ENCODE results near the gene TRAK2. TPM values are rescaled to one million over a fixed set of nuclear protein-coding genes. Genes with fewer than 3 reads are reported as not detected.

The TRAK2 gene
- total RNA-seq, 1 experiment from 2014 or later = 6.0 TPM

DNA sequence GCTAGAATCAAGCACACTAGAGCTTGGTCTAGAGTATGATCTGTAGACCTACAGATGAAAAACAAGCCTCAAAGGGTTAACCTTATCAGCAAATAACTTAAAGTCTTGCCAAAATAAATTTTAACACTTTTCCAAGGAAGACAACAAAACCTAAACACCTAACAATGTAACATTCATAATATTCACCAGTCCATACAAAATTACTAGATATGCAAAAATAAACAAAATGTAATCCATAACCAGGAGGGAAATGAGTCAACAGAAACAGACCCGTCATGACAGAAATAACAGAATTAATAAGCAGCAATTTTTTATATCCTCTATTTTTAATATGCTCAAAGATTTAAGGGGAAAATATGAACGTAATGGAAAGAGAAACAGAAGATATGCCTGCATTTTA, 36.1 kb downstream of the TRAK2 start:
- H3K27ac ChIP-seq (ENCODE audit: low read length) = no peak overlapping the region
- H3K4me1 ChIP-seq (ENCODE audit: low read length) = peaks cover 8% of the 10 kb centered on the region
- no peak for DNase-seq
- no peaks in the 10 kb centered on the region for H3K27me3 ChIP-seq (ENCODE audit: low read length)
- no peaks in the 10 kb centered on the region for H3K79me2 ChIP-seq (ENCODE audit: low read length)
- no peak overlapping the region for H3K4me3 ChIP-seq (ENCODE audit: low read length)
- H4K20me1 ChIP-seq (ENCODE audit: insufficient read depth, low read depth, low read length) = peaks cover 5% of the 10 kb centered on the region; the same call in 1 of the 2 replicates
- H3K36me3 ChIP-seq (ENCODE audit: insufficient read depth, low read length) = no peaks in the 10 kb centered on the region
- H2AFZ ChIP-seq (ENCODE audit: low read length) = no peak overlapping the region
- H3K9me2 ChIP-seq (replicated peaks; ENCODE audit: insufficient read depth, low read length) = no peaks in the 10 kb centered on the region
- H3K9me3 ChIP-seq (ENCODE audit: low read length) = no peaks in the 10 kb centered on the region
- H3K4me2 ChIP-seq (ENCODE audit: low read depth, low read length, poor library complexity, severe bottlenecking) = no peak overlapping the region
- no peak overlapping the region for H3K9ac ChIP-seq (ENCODE audit: low read length)

DNA sequence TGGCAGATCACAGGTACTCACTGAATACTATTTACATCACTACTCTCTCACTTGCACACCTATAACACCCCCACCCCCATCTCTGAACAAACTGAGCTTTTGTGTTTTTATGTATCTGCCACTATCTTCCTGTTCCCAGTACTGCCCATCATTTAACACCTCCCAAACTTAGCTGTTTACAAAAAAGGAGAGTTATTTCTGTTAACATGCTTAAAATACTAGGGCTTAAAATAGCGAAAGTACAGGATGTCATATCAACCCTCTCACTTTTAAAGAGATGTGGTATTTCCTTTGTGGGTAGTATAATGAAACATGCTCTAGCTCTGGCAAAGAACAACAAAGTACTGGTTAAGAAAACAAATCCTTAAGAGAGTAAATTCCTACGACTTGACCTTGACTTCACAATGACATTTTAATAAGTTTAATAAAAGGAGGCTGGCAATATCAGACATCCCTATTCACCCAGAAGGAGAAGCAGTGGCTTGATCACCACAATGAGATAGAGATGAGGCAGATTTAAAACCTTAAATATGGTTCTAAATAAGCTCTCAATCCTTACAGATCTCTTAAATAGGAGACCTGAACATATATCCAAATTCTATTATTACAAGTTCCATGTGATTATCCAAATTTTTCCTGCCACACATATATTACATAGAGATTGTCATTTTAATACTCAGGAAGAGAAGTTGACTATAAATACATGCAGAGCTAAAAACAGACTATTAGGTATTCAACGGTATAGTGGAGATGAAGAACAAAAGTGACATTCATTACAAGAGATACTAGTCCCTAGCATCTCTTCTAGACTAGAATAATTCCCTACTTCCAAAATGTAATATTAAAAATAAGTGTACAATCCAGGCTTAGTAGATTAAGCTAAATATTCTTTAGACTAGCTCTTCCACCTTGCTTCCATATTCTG, 36.9 kb downstream of the TRAK2 start:
- Histone ChIP-seq H3K9me3 (ENCODE audit: low read length) (no peaks in the 10 kb centered on the region), H3K27me3 (ENCODE audit: low read length) (no peaks in the 10 kb centered on the region), H3K27ac (ENCODE audit: low read length) (no peak overlapping the region), H4K20me1 (ENCODE audit: insufficient read depth, low read depth, low read length) (peaks cover 5% of the 10 kb centered on the region; the same call in 1 of the 2 replicates), H3K36me3 (ENCODE audit: insufficient read depth, low read length) (no peaks in the 10 kb centered on the region), H3K79me2 (ENCODE audit: low read length) (no peaks in the 10 kb centered on the region), H3K4me1 (ENCODE audit: low read length) (peaks cover 8% of the 10 kb centered on the region), H3K4me2 (ENCODE audit: low read depth, low read length, poor library complexity, severe bottlenecking) (no peak overlapping the region), H2AFZ (ENCODE audit: low read length) (no peak overlapping the region), H3K9me2 (replicated peaks; ENCODE audit: insufficient read depth, low read length) (no peaks in the 10 kb centered on the region), H3K4me3 (ENCODE audit: low read length) (no peak overlapping the region), H3K9ac (ENCODE audit: low read length) (no peak overlapping the region)
- DNase-seq = no peak

DNA sequence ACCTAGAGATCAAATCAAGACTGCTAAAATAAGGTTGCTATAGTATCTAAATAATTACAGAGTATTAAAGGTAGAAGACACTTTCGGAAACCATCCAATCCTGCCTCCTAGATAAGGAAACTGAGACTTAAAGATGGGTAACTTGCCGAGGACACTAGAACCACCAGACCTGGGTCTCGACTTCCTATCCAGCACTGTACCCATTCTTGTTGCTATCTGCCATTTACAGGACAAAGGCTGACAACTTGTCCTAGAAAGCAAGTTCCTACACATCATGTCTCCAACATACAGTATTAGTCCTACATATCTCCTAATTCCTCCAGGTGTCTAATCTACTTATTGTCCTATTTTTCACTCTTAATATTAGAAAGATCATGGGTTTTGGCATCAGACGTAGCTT, 37.7 kb downstream of the TRAK2 start:
- Histone ChIP-seq H3K9me3 (ENCODE audit: low read length) (no peaks in the 10 kb centered on the region), H3K79me2 (ENCODE audit: low read length) (no peaks in the 10 kb centered on the region), H3K4me3 (ENCODE audit: low read length) (no peak overlapping the region), H4K20me1 (ENCODE audit: insufficient read depth, low read depth, low read length) (peaks cover 5% of the 10 kb centered on the region; the same call in 1 of the 2 replicates), H3K9ac (ENCODE audit: low read length) (no peak overlapping the region), H3K9me2 (replicated peaks; ENCODE audit: insufficient read depth, low read length) (no peaks in the 10 kb centered on the region), H3K27me3 (ENCODE audit: low read length) (no peaks in the 10 kb centered on the region), H3K4me1 (ENCODE audit: low read length) (peaks cover 8% of the 10 kb centered on the region), H2AFZ (ENCODE audit: low read length) (no peak overlapping the region), H3K36me3 (ENCODE audit: insufficient read depth, low read length) (no peaks in the 10 kb centered on the region), H3K4me2 (ENCODE audit: low read depth, low read length, poor library complexity, severe bottlenecking) (no peak overlapping the region), H3K27ac (ENCODE audit: low read length) (no peak overlapping the region)
- no peak for DNase-seq

DNA sequence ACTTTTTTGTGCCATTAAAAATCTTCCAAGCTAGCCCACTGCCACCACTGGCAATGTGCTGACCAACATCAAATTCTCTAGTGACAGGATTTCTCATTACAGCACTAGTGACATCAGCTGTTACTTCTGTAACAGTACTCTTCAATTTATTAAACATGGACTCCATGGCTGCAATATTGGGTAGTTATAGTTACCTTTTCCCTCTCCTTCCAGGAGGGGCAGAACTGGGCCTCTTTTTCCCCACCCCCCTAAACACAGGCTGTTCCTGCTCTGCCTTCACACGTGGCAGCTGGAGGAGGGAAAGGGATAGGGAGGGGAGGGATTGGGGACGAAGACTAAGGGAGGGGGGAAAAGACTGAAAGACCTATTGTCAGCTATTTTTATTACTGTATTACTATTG, 38.1 kb downstream of the TRAK2 start:
- no peak overlapping the region for H2AFZ ChIP-seq (ENCODE audit: low read length)
- no peak overlapping the region for H3K27ac ChIP-seq (ENCODE audit: low read length)
- H3K9ac ChIP-seq (ENCODE audit: low read length) = no peak overlapping the region
- no peak overlapping the region for H3K4me2 ChIP-seq (ENCODE audit: low read depth, low read length, poor library complexity, severe bottlenecking)
- H3K36me3 ChIP-seq (ENCODE audit: insufficient read depth, low read length) = no peaks in the 10 kb centered on the region
- H4K20me1 ChIP-seq (ENCODE audit: insufficient read depth, low read depth, low read length) = peaks cover 5% of the 10 kb centered on the region; the same call in 1 of the 2 replicates
- peaks cover 8% of the 10 kb centered on the region for H3K4me1 ChIP-seq (ENCODE audit: low read length)
- DNase-seq = no peak
- no peaks in the 10 kb centered on the region for H3K79me2 ChIP-seq (ENCODE audit: low read length)
- no peaks in the 10 kb centered on the region for H3K9me2 ChIP-seq (replicated peaks; ENCODE audit: insufficient read depth, low read length)
- no peaks in the 10 kb centered on the region for H3K9me3 ChIP-seq (ENCODE audit: low read length)
- H3K27me3 ChIP-seq (ENCODE audit: low read length) = no peaks in the 10 kb centered on the region
- no peak overlapping the region for H3K4me3 ChIP-seq (ENCODE audit: low read length)

DNA sequence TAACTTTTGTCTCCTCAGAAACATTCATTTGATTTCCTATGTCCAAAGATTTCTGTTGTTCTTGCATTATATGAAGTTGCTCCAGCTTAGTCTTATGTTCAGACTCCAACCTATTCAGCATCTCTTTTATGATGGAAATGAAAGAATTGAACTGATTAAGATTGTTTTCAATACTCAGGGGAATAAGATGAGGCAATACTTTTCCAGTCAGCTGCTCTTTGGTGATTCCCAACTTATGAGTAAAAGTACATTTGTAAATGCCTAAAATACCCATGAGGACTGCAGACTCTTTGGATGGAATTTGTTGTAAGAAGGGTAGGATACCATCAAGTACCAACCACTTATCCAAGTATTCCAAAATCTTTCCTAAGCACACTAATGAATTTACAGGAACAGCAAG, 39.8 kb downstream of the TRAK2 start:
- peaks cover 8% of the 10 kb centered on the region for H3K4me1 ChIP-seq (ENCODE audit: low read length)
- H3K9me3 ChIP-seq (ENCODE audit: low read length) = no peaks in the 10 kb centered on the region
- H3K9me2 ChIP-seq (replicated peaks; ENCODE audit: insufficient read depth, low read length) = no peaks in the 10 kb centered on the region
- H4K20me1 ChIP-seq (ENCODE audit: insufficient read depth, low read depth, low read length) = peaks cover 5% of the 10 kb centered on the region; the same call in 1 of the 2 replicates
- H3K79me2 ChIP-seq (ENCODE audit: low read length) = no peaks in the 10 kb centered on the region
- H3K27ac ChIP-seq (ENCODE audit: low read length) = no peak overlapping the region
- H3K27me3 ChIP-seq (ENCODE audit: low read length) = no peaks in the 10 kb centered on the region
- no peak overlapping the region for H3K4me3 ChIP-seq (ENCODE audit: low read length)
- no peak overlapping the region for H3K4me2 ChIP-seq (ENCODE audit: low read depth, low read length, poor library complexity, severe bottlenecking)
- no peak overlapping the region for H3K9ac ChIP-seq (ENCODE audit: low read length)
- DNase-seq = no peak
- no peak overlapping the region for H2AFZ ChIP-seq (ENCODE audit: low read length)
- H3K36me3 ChIP-seq (ENCODE audit: insufficient read depth, low read length) = no peaks in the 10 kb centered on the region

DNA sequence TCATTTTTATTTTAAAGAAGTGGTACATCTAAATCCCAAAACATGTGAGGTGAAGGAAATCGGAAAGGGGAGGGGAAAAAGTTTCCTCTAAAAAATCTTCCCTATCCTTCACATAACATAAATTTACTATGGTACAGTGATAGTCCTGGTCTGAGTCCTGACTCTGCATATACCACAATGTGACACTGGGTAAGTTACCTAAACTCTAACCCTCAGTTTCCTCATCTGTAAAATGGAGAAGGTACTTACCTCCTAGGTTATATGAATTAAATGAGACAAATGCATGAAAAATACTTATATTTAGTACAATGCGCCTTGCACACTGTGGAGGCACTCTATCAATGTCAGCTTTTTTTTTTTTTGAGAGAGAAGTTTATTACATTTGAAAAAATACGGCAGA, 42.3 kb downstream of the TRAK2 start:
- no peak overlapping the region for H3K4me3 ChIP-seq (ENCODE audit: low read length)
- H2AFZ ChIP-seq (ENCODE audit: low read length) = no peak overlapping the region
- H3K9ac ChIP-seq (ENCODE audit: low read length) = no peak overlapping the region
- H3K9me2 ChIP-seq (replicated peaks; ENCODE audit: insufficient read depth, low read length) = no peaks in the 10 kb centered on the region
- no peaks in the 10 kb centered on the region for H3K27me3 ChIP-seq (ENCODE audit: low read length)
- H3K27ac ChIP-seq (ENCODE audit: low read length) = no peak overlapping the region
- H3K9me3 ChIP-seq (ENCODE audit: low read length) = no peaks in the 10 kb centered on the region
- H3K4me1 ChIP-seq (ENCODE audit: low read length) = peaks cover under 1% of the 10 kb centered on the region; the same call in 1 of the 2 replicates
- no peaks in the 10 kb centered on the region for H3K79me2 ChIP-seq (ENCODE audit: low read length)
- H3K4me2 ChIP-seq (ENCODE audit: low read depth, low read length, poor library complexity, severe bottlenecking) = no peak overlapping the region
- DNase-seq = no peak
- no peaks in the 10 kb centered on the region for H3K36me3 ChIP-seq (ENCODE audit: insufficient read depth, low read length)
- peaks cover 5% of the 10 kb centered on the region; the same call in 1 of the 2 replicates for H4K20me1 ChIP-seq (ENCODE audit: insufficient read depth, low read depth, low read length)

DNA sequence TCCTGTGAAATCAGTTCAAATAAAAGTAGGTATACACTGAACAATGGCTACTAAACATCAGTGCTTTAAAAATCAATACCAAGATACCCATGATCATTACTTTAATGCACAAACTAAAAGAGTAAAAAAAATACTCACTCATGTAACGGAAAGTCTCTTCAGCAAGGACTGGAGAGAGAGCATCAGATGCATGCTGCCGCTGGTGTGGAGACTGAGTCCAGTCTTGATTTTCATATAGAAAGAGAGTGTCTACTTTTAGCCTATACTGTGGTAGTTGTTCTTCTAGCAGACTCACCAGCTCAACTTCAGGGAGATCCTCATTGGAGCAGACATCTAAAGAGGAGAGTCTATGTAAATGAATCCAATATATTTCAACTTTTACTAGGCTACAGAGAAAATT, 44.0 kb downstream of the TRAK2 start:
- H3K4me1 ChIP-seq (ENCODE audit: low read length) = no peaks in the 10 kb centered on the region
- H3K9me3 ChIP-seq (ENCODE audit: low read length) = no peaks in the 10 kb centered on the region
- H3K9me2 ChIP-seq (replicated peaks; ENCODE audit: insufficient read depth, low read length) = no peaks in the 10 kb centered on the region
- no peak overlapping the region for H3K9ac ChIP-seq (ENCODE audit: low read length)
- no peak for DNase-seq
- H3K79me2 ChIP-seq (ENCODE audit: low read length) = no peaks in the 10 kb centered on the region
- H3K4me3 ChIP-seq (ENCODE audit: low read length) = no peak overlapping the region
- H3K27ac ChIP-seq (ENCODE audit: low read length) = no peak overlapping the region
- H3K27me3 ChIP-seq (ENCODE audit: low read length) = no peaks in the 10 kb centered on the region
- H4K20me1 ChIP-seq (ENCODE audit: insufficient read depth, low read depth, low read length) = no peaks in the 10 kb centered on the region
- no peak overlapping the region for H3K4me2 ChIP-seq (ENCODE audit: low read depth, low read length, poor library complexity, severe bottlenecking)
- no peaks in the 10 kb centered on the region for H3K36me3 ChIP-seq (ENCODE audit: insufficient read depth, low read length)
- H2AFZ ChIP-seq (ENCODE audit: low read length) = no peak overlapping the region

DNA sequence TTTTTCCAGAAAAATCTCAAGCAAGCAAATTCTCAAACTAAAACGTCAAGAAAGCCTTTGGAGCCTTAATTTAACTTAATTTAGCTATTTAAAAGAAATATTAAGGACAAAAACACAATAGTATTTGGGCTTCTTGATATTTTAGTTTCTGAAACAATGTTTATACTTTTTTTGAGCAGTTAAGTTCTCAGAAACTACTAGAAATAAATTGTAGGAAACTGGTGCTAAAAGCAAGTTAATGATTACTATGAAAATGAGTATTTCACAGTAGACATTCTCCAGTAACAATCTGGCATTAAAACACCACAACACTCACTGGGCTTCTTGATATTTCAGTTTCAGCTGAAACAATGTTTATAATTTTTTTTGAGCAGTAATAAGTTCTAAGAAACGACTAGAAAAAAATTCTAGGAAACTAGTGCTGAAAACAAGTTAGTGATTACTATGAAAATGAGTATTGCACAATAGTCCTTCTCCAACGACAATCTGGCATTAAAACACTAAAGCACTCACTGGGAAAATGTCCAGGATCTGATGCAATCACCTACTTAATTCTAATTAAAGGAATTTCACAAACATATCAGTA, 45.1 kb downstream of the TRAK2 start:
- Histone ChIP-seq H2AFZ (ENCODE audit: low read length) (no peak overlapping the region), H4K20me1 (ENCODE audit: insufficient read depth, low read depth, low read length) (no peaks in the 10 kb centered on the region), H3K4me2 (ENCODE audit: low read depth, low read length, poor library complexity, severe bottlenecking) (no peak overlapping the region), H3K36me3 (ENCODE audit: insufficient read depth, low read length) (no peaks in the 10 kb centered on the region), H3K9me3 (ENCODE audit: low read length) (no peaks in the 10 kb centered on the region), H3K27me3 (ENCODE audit: low read length) (no peaks in the 10 kb centered on the region), H3K79me2 (ENCODE audit: low read length) (no peaks in the 10 kb centered on the region), H3K27ac (ENCODE audit: low read length) (no peak overlapping the region), H3K4me1 (ENCODE audit: low read length) (no peaks in the 10 kb centered on the region), H3K9ac (ENCODE audit: low read length) (no peak overlapping the region), H3K4me3 (ENCODE audit: low read length) (no peak overlapping the region), H3K9me2 (replicated peaks; ENCODE audit: insufficient read depth, low read length) (no peaks in the 10 kb centered on the region)
- DNase-seq = no peak

Measured in Karpas-422 (cell line).